ENCODE results near the gene NPAS2. TPM values are rescaled to one million over a fixed set of nuclear protein-coding genes. Genes with fewer than 3 reads are reported as not detected.

The NPAS2 gene
- total RNA-seq, 1 donor from 2014 or later = 39.4 TPM

DNA sequence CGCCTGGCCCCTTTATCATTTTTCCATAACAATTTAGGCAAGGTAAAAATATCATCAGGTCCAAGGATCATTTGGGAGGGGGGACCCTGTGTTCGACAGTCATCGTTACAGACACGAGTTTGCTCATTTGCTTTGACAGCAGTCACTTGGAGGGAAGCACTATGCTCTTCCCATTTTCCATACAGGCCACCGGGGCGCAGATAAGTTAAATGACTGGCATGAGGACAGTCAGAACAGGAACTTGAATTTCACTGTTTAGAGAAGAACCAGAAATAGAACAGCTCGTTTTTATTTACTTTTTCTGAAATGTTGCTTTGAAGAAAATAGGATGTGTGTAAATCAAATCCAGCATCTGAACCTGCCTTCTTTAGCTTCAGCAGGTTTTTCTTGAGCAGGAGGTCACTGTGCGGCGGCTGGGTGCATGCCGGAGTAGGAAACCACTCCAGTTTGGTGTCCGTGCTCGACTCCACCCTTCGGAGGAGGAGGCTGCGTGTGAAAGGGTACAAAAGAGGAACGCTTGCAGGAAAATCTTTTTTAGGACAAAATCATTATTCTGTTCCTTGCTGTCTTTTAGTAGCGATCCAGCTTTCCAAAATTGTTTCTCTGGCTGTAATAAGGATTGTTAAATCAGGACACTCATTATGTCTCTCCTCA, 15.2 kb downstream of the NPAS2 start:
- H3K27me3 Mint-ChIP-seq (ENCODE audit: insufficient read depth, low read depth) = peaks cover 5% of the 10 kb centered on the region
- no peak for DNase-seq (ENCODE audit: low spot score)
- no peaks in the 10 kb centered on the region for H3F3A ChIP-seq (ENCODE audit: low read depth)
- no peak overlapping the region for H3K4me3 Mint-ChIP-seq
- H2AFZ ChIP-seq (replicated peaks) = no peak overlapping the region
- no peaks in the 10 kb centered on the region for H3K36me3 Mint-ChIP-seq
- no peaks in the 10 kb centered on the region for H3K27me3 ChIP-seq
- H3K36me3 ChIP-seq = no peaks in the 10 kb centered on the region
- H3K4me1 Mint-ChIP-seq = no peaks in the 10 kb centered on the region
- H4K20me1 ChIP-seq (ENCODE audit: low read depth) = no peaks in the 10 kb centered on the region
- H3K27ac Mint-ChIP-seq = no peak overlapping the region
- no peaks in the 10 kb centered on the region for H3K79me2 ChIP-seq (ENCODE audit: low read depth)
- no peaks in the 10 kb centered on the region for H3K4me1 ChIP-seq
- no peak overlapping the region for H3K9ac ChIP-seq
- no peak overlapping the region for H3K4me2 ChIP-seq
- no peak overlapping the region for H3K27ac ChIP-seq
- no peaks in the 10 kb centered on the region for H3K9me3 Mint-ChIP-seq
- no peak overlapping the region for H3K4me3 ChIP-seq
- TF ChIP-seq, protein P1, sequence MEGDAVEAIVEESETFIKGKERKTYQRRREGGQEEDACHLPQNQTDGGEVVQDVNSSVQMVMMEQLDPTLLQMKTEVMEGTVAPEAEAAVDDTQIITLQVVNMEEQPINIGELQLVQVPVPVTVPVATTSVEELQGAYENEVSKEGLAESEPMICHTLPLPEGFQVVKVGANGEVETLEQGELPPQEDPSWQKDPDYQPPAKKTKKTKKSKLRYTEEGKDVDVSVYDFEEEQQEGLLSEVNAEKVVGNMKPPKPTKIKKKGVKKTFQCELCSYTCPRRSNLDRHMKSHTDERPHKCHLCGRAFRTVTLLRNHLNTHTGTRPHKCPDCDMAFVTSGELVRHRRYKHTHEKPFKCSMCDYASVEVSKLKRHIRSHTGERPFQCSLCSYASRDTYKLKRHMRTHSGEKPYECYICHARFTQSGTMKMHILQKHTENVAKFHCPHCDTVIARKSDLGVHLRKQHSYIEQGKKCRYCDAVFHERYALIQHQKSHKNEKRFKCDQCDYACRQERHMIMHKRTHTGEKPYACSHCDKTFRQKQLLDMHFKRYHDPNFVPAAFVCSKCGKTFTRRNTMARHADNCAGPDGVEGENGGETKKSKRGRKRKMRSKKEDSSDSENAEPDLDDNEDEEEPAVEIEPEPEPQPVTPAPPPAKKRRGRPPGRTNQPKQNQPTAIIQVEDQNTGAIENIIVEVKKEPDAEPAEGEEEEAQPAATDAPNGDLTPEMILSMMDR (IDR thresholded peaks at IDR 0.05) = no peak
- TF ChIP-seq EZH2phosphoT487 (IDR thresholded peaks at IDR 0.05) = no peak
- no peak for TF ChIP-seq EZH2 (IDR thresholded peaks at IDR 0.05)
- H3K9me3 ChIP-seq (ENCODE audit: low read depth) = no peaks in the 10 kb centered on the region

DNA sequence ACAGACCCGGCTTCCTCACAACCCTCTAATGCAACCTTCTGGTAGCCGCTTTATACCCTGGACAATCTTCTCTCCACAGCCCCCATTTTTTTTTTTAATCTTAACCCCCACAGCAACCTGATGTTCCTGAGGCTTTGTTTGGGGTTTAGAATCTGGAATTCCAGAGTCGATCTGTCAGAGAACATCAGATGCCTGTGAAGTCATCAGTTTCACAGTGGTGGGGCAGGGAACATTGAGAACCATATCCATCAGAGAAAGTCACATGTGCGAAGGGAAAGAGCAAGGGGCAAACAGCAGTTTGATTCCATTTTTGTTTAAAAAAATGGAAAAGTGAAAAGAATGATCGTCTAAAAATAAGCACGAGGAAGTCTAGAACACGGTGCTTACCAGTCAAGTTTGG, 20.6 kb downstream of the NPAS2 start:
- Histone ChIP-seq H3K9ac (no peak overlapping the region), H3K36me3 (no peaks in the 10 kb centered on the region), H3K27me3 (no peaks in the 10 kb centered on the region), H3K4me3 (no peak overlapping the region), H3F3A (ENCODE audit: low read depth) (no peaks in the 10 kb centered on the region), H3K9me3 (ENCODE audit: low read depth) (no peaks in the 10 kb centered on the region), H2AFZ (replicated peaks) (no peak overlapping the region), H3K4me1 (no peaks in the 10 kb centered on the region), H3K79me2 (ENCODE audit: low read depth) (no peaks in the 10 kb centered on the region), H3K4me2 (no peak overlapping the region), H3K27ac (no peak overlapping the region), H4K20me1 (ENCODE audit: low read depth) (no peaks in the 10 kb centered on the region)
- Mint-ChIP-seq H3K27ac (no peak overlapping the region), H3K36me3 (no peaks in the 10 kb centered on the region), H3K4me1 (no peaks in the 10 kb centered on the region), H3K4me3 (no peak overlapping the region), H3K27me3 (ENCODE audit: insufficient read depth, low read depth) (peaks cover 7% of the 10 kb centered on the region), H3K9me3 (no peaks in the 10 kb centered on the region)
- TF ChIP-seq EZH2 (IDR thresholded peaks at IDR 0.05) = no peak
- TF ChIP-seq EZH2phosphoT487 (IDR thresholded peaks at IDR 0.05) = no peak
- TF ChIP-seq, protein P1 (IDR thresholded peaks at IDR 0.05) = no peak
- DNase-seq (ENCODE audit: low spot score) = no peak

DNA sequence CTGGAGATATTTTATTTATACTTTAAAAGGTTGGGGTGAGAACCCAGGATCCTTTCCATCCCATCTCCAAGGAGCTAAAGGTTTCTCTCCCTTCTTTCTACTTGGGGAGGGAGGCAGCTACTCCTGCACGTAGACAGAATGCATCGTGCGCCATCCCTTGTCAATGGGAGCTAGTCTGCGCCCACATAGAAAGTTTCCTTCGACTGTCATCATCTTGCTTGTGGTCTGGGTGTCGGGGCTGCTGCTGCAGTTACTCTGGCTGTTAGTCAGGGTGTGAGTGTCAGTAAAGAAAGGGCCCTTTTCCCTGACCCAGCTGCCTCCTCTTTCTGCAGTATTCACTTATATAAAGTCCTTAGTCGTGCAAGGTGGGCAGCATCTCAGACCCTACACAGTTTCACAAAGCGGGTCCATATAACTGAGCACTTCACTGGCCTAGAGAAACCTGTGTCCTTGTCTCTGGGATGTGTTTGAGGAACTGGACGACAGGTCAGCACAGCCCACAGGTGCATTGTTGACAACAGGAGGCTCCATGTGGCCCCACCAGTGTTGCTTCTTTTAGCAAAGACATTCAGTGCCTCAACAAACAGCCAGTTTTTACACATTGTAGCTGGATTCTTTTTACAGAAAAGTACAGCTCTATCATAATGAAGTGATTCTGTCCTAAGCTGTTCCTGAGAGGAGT, 22.4 kb downstream of the NPAS2 start:
- DNase-seq (ENCODE audit: low spot score) = no peak
- no peaks in the 10 kb centered on the region for H4K20me1 ChIP-seq (ENCODE audit: low read depth)
- no peak overlapping the region for H3K27ac ChIP-seq
- H3K4me1 ChIP-seq = no peaks in the 10 kb centered on the region
- no peaks in the 10 kb centered on the region for H3K79me2 ChIP-seq (ENCODE audit: low read depth)
- TF ChIP-seq EZH2phosphoT487 (IDR thresholded peaks at IDR 0.05) = no peak
- H3K4me3 ChIP-seq = no peak overlapping the region
- H3K4me3 Mint-ChIP-seq = no peak overlapping the region
- peaks cover 6% of the 10 kb centered on the region for H3K27me3 Mint-ChIP-seq (ENCODE audit: insufficient read depth, low read depth)
- H3K9me3 ChIP-seq (ENCODE audit: low read depth) = no peaks in the 10 kb centered on the region
- no peaks in the 10 kb centered on the region for H3K4me1 Mint-ChIP-seq
- no peak overlapping the region for H2AFZ ChIP-seq (replicated peaks)
- H3K9ac ChIP-seq = no peak overlapping the region
- H3F3A ChIP-seq (ENCODE audit: low read depth) = no peaks in the 10 kb centered on the region
- no peaks in the 10 kb centered on the region for H3K36me3 Mint-ChIP-seq
- H3K9me3 Mint-ChIP-seq = no peaks in the 10 kb centered on the region
- no peak overlapping the region for H3K27ac Mint-ChIP-seq
- no peaks in the 10 kb centered on the region for H3K36me3 ChIP-seq
- H3K4me2 ChIP-seq = no peak overlapping the region
- no peaks in the 10 kb centered on the region for H3K27me3 ChIP-seq

DNA sequence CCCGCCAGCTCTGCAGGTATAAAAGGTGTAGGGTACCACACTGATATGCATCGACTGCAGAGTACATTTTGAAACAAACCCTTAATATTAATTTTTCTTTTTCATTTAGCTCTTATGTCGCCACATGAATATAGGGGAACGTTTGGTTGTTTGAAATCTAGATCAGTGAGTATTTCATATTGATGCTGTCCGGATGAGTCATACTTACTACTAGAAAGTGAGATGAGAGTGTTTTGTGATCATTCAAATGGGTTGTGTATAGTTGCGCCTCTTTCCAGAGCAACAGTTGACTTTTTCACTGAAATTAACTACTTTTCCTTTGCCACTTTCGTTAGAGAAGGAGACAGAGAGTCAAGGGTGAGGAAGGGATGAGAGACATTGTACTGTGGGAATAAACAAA, 24.6 kb downstream of the NPAS2 start:
- Histone ChIP-seq H3K79me2 (ENCODE audit: low read depth) (no peaks in the 10 kb centered on the region), H4K20me1 (ENCODE audit: low read depth) (no peaks in the 10 kb centered on the region), H3K27me3 (no peaks in the 10 kb centered on the region), H3F3A (ENCODE audit: low read depth) (no peaks in the 10 kb centered on the region), H3K4me1 (no peaks in the 10 kb centered on the region), H3K9me3 (ENCODE audit: low read depth) (no peaks in the 10 kb centered on the region), H3K4me3 (no peak overlapping the region), H3K36me3 (no peaks in the 10 kb centered on the region), H3K27ac (no peak overlapping the region), H3K9ac (no peak overlapping the region), H3K4me2 (no peak overlapping the region), H2AFZ (replicated peaks) (no peak overlapping the region)
- Mint-ChIP-seq H3K36me3 (no peaks in the 10 kb centered on the region), H3K27ac (no peak overlapping the region), H3K4me1 (no peaks in the 10 kb centered on the region), H3K27me3 (ENCODE audit: insufficient read depth, low read depth) (peaks cover 4% of the 10 kb centered on the region), H3K9me3 (no peaks in the 10 kb centered on the region), H3K4me3 (no peak overlapping the region)
- TF ChIP-seq EZH2 (IDR thresholded peaks at IDR 0.05) (no peak), EZH2phosphoT487 (IDR thresholded peaks at IDR 0.05) (no peak)
- TF ChIP-seq, protein P1 (IDR thresholded peaks at IDR 0.05) = no peak
- DNase-seq (ENCODE audit: low spot score) = no peak
